ENCODE results near the gene SERGEF. TPM values are rescaled to one million over a fixed set of nuclear protein-coding genes. Genes with fewer than 3 reads are reported as not detected.

The SERGEF gene
- total and polyA plus RNA-seq, 2 of the 4 experiments (the other 2 are of a cell fraction) = 12.2 to 18.1 TPM

GRCh38 chr11:17783878-17784277 lies 229.0 kb downstream of the SERGEF start (continued):
- TF ChIP-seq, protein P1, sequence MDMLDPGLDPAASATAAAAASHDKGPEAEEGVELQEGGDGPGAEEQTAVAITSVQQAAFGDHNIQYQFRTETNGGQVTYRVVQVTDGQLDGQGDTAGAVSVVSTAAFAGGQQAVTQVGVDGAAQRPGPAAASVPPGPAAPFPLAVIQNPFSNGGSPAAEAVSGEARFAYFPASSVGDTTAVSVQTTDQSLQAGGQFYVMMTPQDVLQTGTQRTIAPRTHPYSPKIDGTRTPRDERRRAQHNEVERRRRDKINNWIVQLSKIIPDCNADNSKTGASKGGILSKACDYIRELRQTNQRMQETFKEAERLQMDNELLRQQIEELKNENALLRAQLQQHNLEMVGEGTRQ (IDR thresholded peaks at IDR 0.05; ENCODE audit: low read depth, low read length) = no peak

- Histone ChIP-seq H4K91ac (ENCODE audit: insufficient read depth, low read depth, low read length) (no peak overlapping the region), H2AK5ac (ENCODE audit: low read depth, low read length) (no peak overlapping the region), H4K5ac (ENCODE audit: low read depth, low read length) (no peak overlapping the region), H2BK20ac (ENCODE audit: low read depth, low read length) (no peak overlapping the region), H3K4me1 (ENCODE audit: control insufficient read depth, insufficient read depth, low read length) (peaks cover 14% of the 10 kb centered on the region), H4K20me1 (ENCODE audit: insufficient read depth, low read length) (no peaks in the 10 kb centered on the region), H2BK5ac (ENCODE audit: low read depth, low read length, poor library complexity, severe bottlenecking) (no peak overlapping the region), H3K56ac (ENCODE audit: extremely low read depth, insufficient read depth, low read length) (no peak overlapping the region), H3K79me1 (ENCODE audit: low read depth in 1 of 2, low read length in 2 of 2) (no peaks in the 10 kb centered on the region; a peak in 1 of 4 replicates), H3K14ac (replicated peaks; ENCODE audit: low read depth, low read length) (no peak overlapping the region), H4K8ac (ENCODE audit: low read depth in 2 of 2, low read length in 2 of 2) (no peak overlapping the region), H2AFZ (replicated peaks; ENCODE audit: low read length, poor library complexity) (no peak overlapping the region), H2BK120ac (ENCODE audit: low read depth, low read length) (no peak overlapping the region), H3K4ac (ENCODE audit: low read depth, low read length) (no peak overlapping the region), H3K9me3 (ENCODE audit: control insufficient read depth, insufficient read depth, low read length) (no peaks in the 10 kb centered on the region), H2AK9ac (replicated peaks; ENCODE audit: low read depth, low read length, poor library complexity) (no peak overlapping the region), H3K4me2 (ENCODE audit: low read depth, low read length) (no peak overlapping the region), H3K4me3 (ENCODE audit: insufficient read depth, low read depth, low read length) (no peak overlapping the region), H3K36me3 (ENCODE audit: control insufficient read depth, insufficient read depth, low read length) (no peaks in the 10 kb centered on the region), H3K18ac (ENCODE audit: low read depth, low read length) (no peak overlapping the region), H3K23ac (ENCODE audit: low read depth, low read length) (no peak overlapping the region), H3K27me3 (ENCODE audit: control insufficient read depth, insufficient read depth, low read length) (no peaks in the 10 kb centered on the region; the same call in 1 of the 2 replicates), H3K27ac (ENCODE audit: insufficient read depth, low read length) (no peak overlapping the region), H3K9me1 (ENCODE audit: insufficient read depth, low read length) (peaks cover 13% of the 10 kb centered on the region), H2BK15ac (ENCODE audit: low read depth, low read length) (no peak overlapping the region), H3K9ac (ENCODE audit: low read depth, low read length) (no peak overlapping the region)
- CTCF ChIA-PET = no interaction called here
- POLR2A ChIA-PET (ENCODE audit: unreplicated experiment) = no interaction called here
- intact Hi-C loops (cut with micrococcal nuclease) = no loop called here
- no peak for ATAC-seq (ENCODE audit: low read depth)
- dilution Hi-C loops (cut with HindIII; ENCODE audit: low sequenced_read_pairs, unreplicated experiment) = no loop called here
- 100% methylated on average over 1 of the region's 4 CpGs; no CpG with 5 or more reads in 1 of the 2 experiments for WGBS, 2 experiments (ENCODE audit: extremely low coverage in 2 of 2, insufficient read length in 1 of 2)
- in situ Hi-C loops (cut with MboI; ENCODE audit: low sequenced_read_pairs) = no loop called here
- no TSS peak for BruUV-seq (replicated peaks)
- DNase-seq = no peak
- TF ChIP-seq POLR2A (IDR thresholded peaks at IDR 0.05; ENCODE audit: low read depth, low read length) = no peak
- TF ChIP-seq CTCF (conservative IDR thresholded peaks at IDR 0.05; ENCODE audit: low read depth, low read length) = no peak
- no peak for TF ChIP-seq CEBPB (IDR thresholded peaks at IDR 0.05; ENCODE audit: low read depth, low read length)
- TF ChIP-seq, protein P1 (IDR thresholded peaks at IDR 0.05; ENCODE audit: low read depth, low read length) = no peak
- no peak for TF ChIP-seq SMC3 (IDR thresholded peaks at IDR 0.05; ENCODE audit: low read depth, low read length)
- no peak for TF ChIP-seq BHLHE40 (IDR thresholded peaks at IDR 0.05; ENCODE audit: low read depth, low read length)
- TF ChIP-seq ELK1 (IDR thresholded peaks at IDR 0.05; ENCODE audit: borderline replicate concordance, low read depth, low read length) = no peak
- no peak for TF ChIP-seq RCOR1 (IDR thresholded peaks at IDR 0.05; ENCODE audit: insufficient replicate concordance, low read length)
- no peak for TF ChIP-seq RFX5 (IDR thresholded peaks at IDR 0.05; ENCODE audit: low read depth, low read length)
- TF ChIP-seq CHD1 (IDR thresholded peaks at IDR 0.05; ENCODE audit: low read depth, low read length) = no peak
- TF ChIP-seq MAFK (IDR thresholded peaks at IDR 0.05; ENCODE audit: low read depth, low read length) = no peak
These were observed 230.1 kb downstream of the SERGEF start for GRCh38 chr11:17782603-17783337.

Measured in IMR-90 (cell line).